Measurements from ENCODE around the gene BOK.

DNA sequence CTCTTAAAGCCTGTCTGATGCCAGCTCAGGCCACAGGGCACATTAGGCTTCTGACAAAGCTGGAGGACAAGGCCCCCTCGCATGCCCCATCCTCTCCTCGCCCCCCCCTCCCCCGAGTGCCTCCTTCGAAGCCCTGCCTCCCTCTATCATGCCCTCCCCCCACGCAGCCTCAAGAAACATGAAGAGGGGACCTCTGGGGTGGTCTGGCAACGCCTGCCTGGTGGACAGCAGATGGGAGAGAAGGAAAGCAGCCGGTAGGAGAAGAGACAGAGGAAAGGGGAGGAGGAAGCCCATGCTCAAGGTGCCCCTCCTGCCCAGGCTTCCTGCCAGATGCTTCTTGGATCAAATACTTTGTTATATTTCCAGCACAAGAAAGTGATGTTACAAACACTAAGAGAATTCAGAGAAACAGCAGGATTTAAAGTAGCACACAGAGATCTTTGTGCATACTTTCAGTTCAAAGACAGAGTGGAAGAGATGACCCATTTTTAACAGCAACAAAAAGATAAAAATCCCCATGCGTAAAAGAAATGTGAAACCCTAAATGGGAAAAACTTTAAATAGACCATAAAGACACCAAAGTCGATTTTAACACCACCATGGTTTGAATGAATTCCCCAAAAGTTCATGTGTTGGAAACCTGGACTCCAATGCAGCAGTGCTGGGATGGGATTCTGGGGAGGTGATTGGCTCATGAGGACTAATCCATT is 19.0 kb downstream of the BOK start:
- TF ChIP-seq, protein P1, sequence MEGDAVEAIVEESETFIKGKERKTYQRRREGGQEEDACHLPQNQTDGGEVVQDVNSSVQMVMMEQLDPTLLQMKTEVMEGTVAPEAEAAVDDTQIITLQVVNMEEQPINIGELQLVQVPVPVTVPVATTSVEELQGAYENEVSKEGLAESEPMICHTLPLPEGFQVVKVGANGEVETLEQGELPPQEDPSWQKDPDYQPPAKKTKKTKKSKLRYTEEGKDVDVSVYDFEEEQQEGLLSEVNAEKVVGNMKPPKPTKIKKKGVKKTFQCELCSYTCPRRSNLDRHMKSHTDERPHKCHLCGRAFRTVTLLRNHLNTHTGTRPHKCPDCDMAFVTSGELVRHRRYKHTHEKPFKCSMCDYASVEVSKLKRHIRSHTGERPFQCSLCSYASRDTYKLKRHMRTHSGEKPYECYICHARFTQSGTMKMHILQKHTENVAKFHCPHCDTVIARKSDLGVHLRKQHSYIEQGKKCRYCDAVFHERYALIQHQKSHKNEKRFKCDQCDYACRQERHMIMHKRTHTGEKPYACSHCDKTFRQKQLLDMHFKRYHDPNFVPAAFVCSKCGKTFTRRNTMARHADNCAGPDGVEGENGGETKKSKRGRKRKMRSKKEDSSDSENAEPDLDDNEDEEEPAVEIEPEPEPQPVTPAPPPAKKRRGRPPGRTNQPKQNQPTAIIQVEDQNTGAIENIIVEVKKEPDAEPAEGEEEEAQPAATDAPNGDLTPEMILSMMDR (IDR thresholded peaks at IDR 0.05 in 4 of 5, conservative IDR thresholded peaks at IDR 0.05 in 1 of 5), result no peak
- no peak for TF ChIP-seq POLR2A (IDR thresholded peaks at IDR 0.05)
